ENCODE data around the gene ITIH3. TPM values are rescaled to one million over a fixed set of nuclear protein-coding genes. Genes with fewer than 3 reads are reported as not detected.

ITIH3 gene
- total and polyA plus RNA-seq, 7 donors = 0.18 to 0.77 (median 0.29) TPM; not detected in 2

DNA sequence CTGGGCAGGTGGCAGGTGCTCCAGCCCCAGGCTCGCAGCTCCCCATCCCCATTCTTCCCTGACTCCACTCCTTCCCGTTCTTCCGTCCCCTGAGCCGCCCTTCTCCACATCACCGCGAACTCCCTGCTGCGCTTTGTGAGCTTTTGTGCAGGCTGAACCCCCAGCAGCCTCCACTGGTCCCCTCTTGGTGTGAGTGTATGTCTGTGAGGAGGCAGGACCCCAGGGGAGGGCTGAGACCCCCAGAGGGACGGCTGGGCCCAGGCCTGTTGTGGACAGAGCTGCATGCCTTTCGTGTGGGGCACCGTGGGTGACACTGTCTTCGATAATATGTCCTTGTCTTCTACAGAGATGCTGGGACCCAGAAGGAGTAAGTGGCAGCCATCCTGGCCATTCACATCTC is 7.3 kb upstream of the ITIH3 start:
- Histone ChIP-seq H3K36me3 (ENCODE audit: insufficient read depth in 1 of 2, low read depth in 1 of 2) (no peaks in the 10 kb centered on the region), H3K4me3 (no peak overlapping the region), H3K4me1 (no peaks in the 10 kb centered on the region), H3K9me3 (no peaks in the 10 kb centered on the region), H3K27me3 (ENCODE audit: insufficient read depth in 3 of 3, low read length in 2 of 3) (peaks cover 0 to 2% (median 0%) of the 10 kb centered on the region in 3 donors), H3K27ac (no peak overlapping the region)
- peak in 1 of 2 donors; percentile 38 for DNase-seq
- TF ChIP-seq, protein P1, sequence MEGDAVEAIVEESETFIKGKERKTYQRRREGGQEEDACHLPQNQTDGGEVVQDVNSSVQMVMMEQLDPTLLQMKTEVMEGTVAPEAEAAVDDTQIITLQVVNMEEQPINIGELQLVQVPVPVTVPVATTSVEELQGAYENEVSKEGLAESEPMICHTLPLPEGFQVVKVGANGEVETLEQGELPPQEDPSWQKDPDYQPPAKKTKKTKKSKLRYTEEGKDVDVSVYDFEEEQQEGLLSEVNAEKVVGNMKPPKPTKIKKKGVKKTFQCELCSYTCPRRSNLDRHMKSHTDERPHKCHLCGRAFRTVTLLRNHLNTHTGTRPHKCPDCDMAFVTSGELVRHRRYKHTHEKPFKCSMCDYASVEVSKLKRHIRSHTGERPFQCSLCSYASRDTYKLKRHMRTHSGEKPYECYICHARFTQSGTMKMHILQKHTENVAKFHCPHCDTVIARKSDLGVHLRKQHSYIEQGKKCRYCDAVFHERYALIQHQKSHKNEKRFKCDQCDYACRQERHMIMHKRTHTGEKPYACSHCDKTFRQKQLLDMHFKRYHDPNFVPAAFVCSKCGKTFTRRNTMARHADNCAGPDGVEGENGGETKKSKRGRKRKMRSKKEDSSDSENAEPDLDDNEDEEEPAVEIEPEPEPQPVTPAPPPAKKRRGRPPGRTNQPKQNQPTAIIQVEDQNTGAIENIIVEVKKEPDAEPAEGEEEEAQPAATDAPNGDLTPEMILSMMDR (IDR thresholded peaks at IDR 0.05) = no peak
- intact Hi-C loops (cut with DNase I) = no loop called here
- ATAC-seq = no peak
- WGBS, 3 donors = 80 to 86% (median 83%) methylated on average over 11 of the region's 11 CpGs

DNA sequence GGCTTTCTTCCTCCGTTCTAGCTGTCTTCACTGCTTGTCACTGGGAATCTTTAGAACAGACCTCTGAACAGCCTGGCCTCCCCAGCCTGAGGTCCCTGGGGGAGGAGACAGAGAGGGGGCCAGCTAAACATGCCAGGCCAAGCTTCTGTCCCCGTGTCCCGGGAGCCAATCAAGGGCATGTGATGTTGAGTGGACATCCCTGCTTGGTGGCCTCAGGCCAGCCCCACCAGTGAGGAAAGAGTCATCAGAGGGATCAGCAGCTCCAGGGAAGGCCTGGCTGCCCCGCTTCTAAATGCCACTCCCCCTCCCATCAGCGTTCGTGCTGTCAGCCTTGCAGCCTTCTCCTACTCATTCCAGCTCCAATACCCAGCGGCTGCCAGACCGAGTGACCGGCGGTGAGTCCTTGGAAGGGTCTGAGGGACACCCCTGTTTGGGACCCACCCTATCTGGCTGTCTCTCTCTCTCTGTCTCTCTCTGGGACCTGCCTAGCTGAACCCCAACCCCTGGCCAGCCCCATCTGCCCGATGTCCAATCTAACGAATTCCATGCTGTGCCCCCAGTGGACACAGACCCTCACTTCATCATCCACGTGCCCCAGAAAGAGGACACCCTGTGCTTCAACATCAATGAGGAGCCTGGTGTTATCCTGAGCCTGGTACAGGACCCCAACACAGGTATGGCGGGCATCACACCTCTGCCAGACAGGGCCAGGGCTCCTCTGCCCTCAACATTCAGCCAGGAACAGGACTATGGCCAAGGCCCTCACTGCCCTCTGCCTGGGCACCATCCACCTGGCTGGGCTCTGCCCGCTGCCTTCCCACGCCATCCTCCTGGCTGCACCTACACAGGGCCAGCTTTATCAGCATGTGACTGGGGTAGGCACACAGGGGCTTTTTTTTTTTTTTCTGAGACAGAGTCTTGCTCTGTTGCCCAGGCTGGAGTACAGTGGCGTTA is 6.6 kb upstream of the ITIH3 start:
- H3K27ac ChIP-seq = no peak overlapping the region
- WGBS, 3 donors = 44 to 57% (median 48%) methylated on average over 16 to 17 of the region's 17 CpGs
- no peaks in the 10 kb centered on the region for H3K9me3 ChIP-seq
- no peaks in the 10 kb centered on the region for H3K27me3 ChIP-seq (ENCODE audit: insufficient read depth in 3 of 3, low read length in 2 of 3)
- intact Hi-C loops (cut with DNase I) = no loop called here
- DNase-seq = peak in 1 of 2 donors; percentile 48
- no peak overlapping the region for H3K4me3 ChIP-seq
- TF ChIP-seq, protein P1 (IDR thresholded peaks at IDR 0.05) = no peak
- peak in 2 of 4 donors; percentile 22 to 24 for ATAC-seq
- no peaks in the 10 kb centered on the region for H3K4me1 ChIP-seq
- H3K36me3 ChIP-seq (ENCODE audit: insufficient read depth in 1 of 2, low read depth in 1 of 2) = no peaks in the 10 kb centered on the region

DNA sequence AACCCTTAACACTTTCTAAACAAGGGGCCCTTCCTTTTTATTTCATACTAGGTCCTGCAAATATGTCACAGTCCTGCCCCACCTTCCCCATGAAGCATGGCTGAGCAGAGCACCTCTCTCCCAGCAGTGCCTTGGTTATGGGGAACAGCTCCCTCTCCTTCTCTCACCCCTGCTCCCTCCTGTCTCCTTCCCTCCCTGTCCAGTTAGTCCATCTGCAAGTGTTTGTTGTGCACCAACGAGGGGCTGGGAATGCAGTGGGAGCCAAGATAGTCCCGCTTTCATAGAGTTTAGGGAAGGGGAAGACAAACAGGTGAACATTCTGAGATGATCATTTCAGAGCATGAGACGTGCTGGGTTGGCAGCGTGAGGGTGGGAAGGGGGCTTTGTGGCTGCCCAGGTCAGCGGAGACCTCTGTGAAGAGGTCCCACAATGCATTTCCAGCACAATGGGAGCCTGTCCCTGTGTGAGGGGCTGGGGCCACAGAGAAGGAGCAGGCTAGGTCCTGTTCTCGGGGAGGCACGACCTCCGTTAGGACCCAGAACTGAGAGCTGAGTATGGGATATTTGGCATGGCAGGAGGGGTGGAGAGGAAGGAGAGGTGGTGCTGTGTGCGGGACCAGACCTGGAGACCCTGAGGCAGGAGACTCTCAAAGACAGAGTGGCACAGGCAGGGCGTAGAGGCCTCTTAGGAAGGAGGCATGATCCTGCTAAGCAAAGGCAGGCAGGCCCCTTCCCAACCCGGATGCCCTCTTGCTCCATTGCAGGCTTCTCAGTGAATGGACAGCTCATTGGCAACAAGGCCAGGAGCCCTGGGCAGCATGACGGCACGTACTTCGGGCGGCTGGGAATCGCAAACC is 5.5 kb upstream of the ITIH3 start:
- DNase-seq = peak in 1 of 2 donors; percentile 36

DNA sequence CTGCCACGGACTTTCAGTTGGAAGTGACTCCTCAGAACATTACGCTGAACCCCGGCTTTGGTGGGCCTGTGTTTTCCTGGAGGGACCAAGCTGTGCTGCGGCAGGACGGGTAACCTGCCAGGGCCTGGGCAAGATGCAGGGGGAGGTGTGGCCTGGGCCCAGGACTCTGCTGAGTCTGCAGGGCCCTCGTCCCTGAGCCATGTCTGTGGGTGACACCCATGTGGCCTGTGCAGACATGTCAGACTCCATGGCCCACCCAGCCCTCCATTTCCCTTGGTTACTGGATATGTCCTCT is 4.9 kb upstream of the ITIH3 start:
- no peaks in the 10 kb centered on the region for H3K9me3 ChIP-seq
- peak in 1 of 2 donors; percentile 26 for DNase-seq
- H3K27me3 ChIP-seq (ENCODE audit: insufficient read depth in 3 of 3, low read length in 2 of 3) = no peaks in the 10 kb centered on the region
- no peak overlapping the region for H3K4me3 ChIP-seq
- H3K27ac ChIP-seq = no peak overlapping the region
- intact Hi-C loops (cut with DNase I) = no loop called here
- no peaks in the 10 kb centered on the region for H3K36me3 ChIP-seq (ENCODE audit: insufficient read depth in 1 of 2, low read depth in 1 of 2)
- 83 to 91% (median 88%) methylated on average over 6 of the region's 6 CpGs for WGBS, 3 donors
- TF ChIP-seq, protein P1 (IDR thresholded peaks at IDR 0.05) = no peak
- no peak for ATAC-seq
- H3K4me1 ChIP-seq = no peaks in the 10 kb centered on the region

More for the DNA sequence above, 5.5 kb upstream of the ITIH3 start:
- Histone ChIP-seq H3K4me3 (no peak overlapping the region), H3K4me1 (no peaks in the 10 kb centered on the region), H3K27me3 (ENCODE audit: insufficient read depth in 3 of 3, low read length in 2 of 3) (no peaks in the 10 kb centered on the region), H3K27ac (no peak overlapping the region), H3K36me3 (ENCODE audit: insufficient read depth in 1 of 2, low read depth in 1 of 2) (no peaks in the 10 kb centered on the region), H3K9me3 (no peaks in the 10 kb centered on the region)
- ATAC-seq = no peak
- intact Hi-C loops (cut with DNase I) = no loop called here
- TF ChIP-seq, protein P1 (IDR thresholded peaks at IDR 0.05) = no peak
- 79 to 85% (median 80%) methylated on average over 16 of the region's 16 CpGs for WGBS, 3 donors

Data from psoas muscle (tissue), 8 donors.